ENCODE data around the gene KCNC1. TPM values are rescaled to one million over a fixed set of nuclear protein-coding genes. Genes with fewer than 3 reads are reported as not detected.

Gene KCNC1
- total RNA-seq, 1 experiment from 2014 or later, result 0.20 TPM

GRCh38 chr11:17778956-17779860, 44.6 kb downstream of the KCNC1 start:
- ChIA-PET CTCF (interaction anchor here (1.0 to 6.4 kb wide), 5 partner anchors 12 to 194 kb away, joined by 3 to 48 read pairs (median 4); no protein-coding TSS in a partner anchor), POLR2A (interaction anchor here (0.6 kb wide), 1 partner anchor 253 kb away, joined by 3 read pairs; no protein-coding TSS in a partner anchor)
- Mint-ChIP-seq H3K36me3 (no peaks in the 10 kb centered on the region), H3K27ac (no peak overlapping the region), H3K4me1 (no peaks in the 10 kb centered on the region), H3K4me3 (no peak overlapping the region), H3K9me3 (no peaks in the 10 kb centered on the region), H3K27me3 (ENCODE audit: low read depth) (no peaks in the 10 kb centered on the region)
- TF ChIP-seq ZNF532 (CRISPR knock-in tag; IDR thresholded peaks at IDR 0.05; ENCODE audit: borderline replicate concordance) (no peak), ZNF671 (CRISPR knock-in tag; IDR thresholded peaks at IDR 0.05) (no peak), IRF2 (CRISPR knock-in tag; IDR thresholded peaks at IDR 0.05; ENCODE audit: borderline replicate concordance, low read depth) (no peak), MAX (CRISPR knock-in tag; IDR thresholded peaks at IDR 0.05) (no peak), ARID4B (CRISPR knock-in tag; IDR thresholded peaks at IDR 0.05; ENCODE audit: borderline replicate concordance) (no peak), NR3C1 (CRISPR knock-in tag; conservative IDR thresholded peaks at IDR 0.05; ENCODE audit: low read depth) (no peak), E2F5 (CRISPR knock-in tag; IDR thresholded peaks at IDR 0.05) (no peak), ZNF416 (CRISPR knock-in tag; IDR thresholded peaks at IDR 0.05) (no peak), MXD4 (CRISPR knock-in tag; IDR thresholded peaks at IDR 0.05; ENCODE audit: borderline replicate concordance) (no peak), USF1 (CRISPR knock-in tag; IDR thresholded peaks at IDR 0.05) (no peak), ERG (CRISPR knock-in tag; IDR thresholded peaks at IDR 0.05) (no peak), ZNF121 (CRISPR knock-in tag; IDR thresholded peaks at IDR 0.05) (no peak), CREM (CRISPR knock-in tag; IDR thresholded peaks at IDR 0.05) (no peak), ZNF423 (CRISPR knock-in tag; IDR thresholded peaks at IDR 0.05) (no peak), E2F4 (CRISPR knock-in tag; IDR thresholded peaks at IDR 0.05; ENCODE audit: borderline replicate concordance, low read depth) (no peak), ZMAT4 (CRISPR knock-in tag; IDR thresholded peaks at IDR 0.05) (no peak), IRF1 (CRISPR knock-in tag; IDR thresholded peaks at IDR 0.05) (no peak), GRHL2 (CRISPR knock-in tag; IDR thresholded peaks at IDR 0.05; ENCODE audit: insufficient replicate concordance, severe bottlenecking) (no peak), TP53 (CRISPR knock-in tag; IDR thresholded peaks at IDR 0.05) (no peak)
- DNase-seq (ENCODE audit: low spot score), result no peak
- ATAC-seq, result no peak
